Lower leg skin (tissue), 3 donors: ENCODE measurements around the gene SNX10.

Experiments
- CTCF ChIP-seq, 3 donors: fragments of 450-650 bp; IDR thresholded peaks; one replicate each; pipeline ENCODE4 v1.5.1; 2016; ENCODE audit warnings: antibody characterized with exemption in 3 of 3, mild to moderate bottlenecking in 3 of 3, moderate library complexity in 2 of 3
- POLR2A ChIP-seq, 2 donors: fragments of 450-650 bp; IDR thresholded peaks; one replicate each; pipeline ENCODE4 v1.6.1; 2016 to 2017; ENCODE audit warnings: antibody characterized with exemption in 2 of 2, mild to moderate bottlenecking in 1 of 2, moderate library complexity in 1 of 2

GRCh38 chr7:26280097-26280496 lies 11.6 kb upstream of the SNX10 start:
- no peak for TF ChIP-seq CTCF (IDR thresholded peaks at IDR 0.05)
- no peak for TF ChIP-seq POLR2A (IDR thresholded peaks at IDR 0.05)
